ENCODE measurements around the gene EPB41L4A.
"Not testable (repeated sequence)": the region's sequence is repeated elsewhere in the genome, so short reads cannot be mapped to it uniquely, and the experiment has no call there.

The EPB41L4A gene

GRCh38 chr5:112397690-112398089 lies 21.4 kb downstream of the EPB41L4A start:
- H3K4me2 ChIP-seq (ENCODE audit: low read length) = no peak overlapping the region
- no peaks in the 10 kb centered on the region for H3K36me3 ChIP-seq (ENCODE audit: control insufficient read depth, insufficient read depth, low read length)
- H3K56ac ChIP-seq (ENCODE audit: low read length) = no peak overlapping the region
- H3K23ac ChIP-seq (ENCODE audit: low read length) = no peak overlapping the region
- H2AK5ac ChIP-seq (ENCODE audit: low read length) = no peak overlapping the region
- no peak overlapping the region for H3K9ac ChIP-seq (ENCODE audit: low read length)
- no peak overlapping the region for H3K27ac ChIP-seq (ENCODE audit: low read depth, low read length)
- H3K18ac ChIP-seq (ENCODE audit: low read length) = no peak overlapping the region
- no peak overlapping the region for H2BK15ac ChIP-seq (replicated peaks; ENCODE audit: low read depth)
- no peaks in the 10 kb centered on the region for H3K27me3 ChIP-seq (ENCODE audit: insufficient read depth, low read length, poor library complexity)
- H3K4me3 ChIP-seq (ENCODE audit: low read length) = no peak overlapping the region
- WGBS (ENCODE audit: extremely low coverage, insufficient coverage, low lambda C conversion rate) = no CpG with 5 or more reads among the region's 2 CpGs
- no peak for DNase-seq
- H3K79me1 ChIP-seq (ENCODE audit: low read length) = no peaks in the 10 kb centered on the region
- no peaks in the 10 kb centered on the region for H3K79me2 ChIP-seq (ENCODE audit: control insufficient read depth, insufficient read depth, low read length)
- H2BK5ac ChIP-seq (ENCODE audit: low read length) = no peak overlapping the region
- H4K5ac ChIP-seq (ENCODE audit: low read length) = no peak overlapping the region
- peaks cover 2% of the 10 kb centered on the region for H3K4me1 ChIP-seq (ENCODE audit: control insufficient read depth, low read depth, low read length)
- H2BK120ac ChIP-seq (ENCODE audit: low read depth, low read length) = no peak overlapping the region
- no peak overlapping the region for H3K4ac ChIP-seq (ENCODE audit: low read depth, low read length)
- H4K8ac ChIP-seq (ENCODE audit: low read depth, low read length) = no peak overlapping the region

GRCh38 chr5:112396430-112396829 lies 22.6 kb downstream of the EPB41L4A start:
- no peak overlapping the region for H4K5ac ChIP-seq (ENCODE audit: low read length)
- no peaks in the 10 kb centered on the region for H3K79me2 ChIP-seq (ENCODE audit: control insufficient read depth, insufficient read depth, low read length)
- no peak overlapping the region for H3K18ac ChIP-seq (ENCODE audit: low read length)
- H3K36me3 ChIP-seq (ENCODE audit: control insufficient read depth, insufficient read depth, low read length) = no peaks in the 10 kb centered on the region
- H3K27ac ChIP-seq (ENCODE audit: low read depth, low read length) = no peak overlapping the region
- no peak overlapping the region for H3K4ac ChIP-seq (ENCODE audit: low read depth, low read length)
- H2BK120ac ChIP-seq (ENCODE audit: low read depth, low read length) = no peak overlapping the region
- no CpG with 5 or more reads among the region's 4 CpGs for WGBS (ENCODE audit: extremely low coverage, insufficient coverage, low lambda C conversion rate)
- H2AK5ac ChIP-seq (ENCODE audit: low read length) = no peak overlapping the region
- H3K23ac ChIP-seq (ENCODE audit: low read length) = no peak overlapping the region
- H3K56ac ChIP-seq (ENCODE audit: low read length) = no peak overlapping the region
- H3K4me1 ChIP-seq (ENCODE audit: control insufficient read depth, low read depth, low read length) = no peaks in the 10 kb centered on the region
- H3K4me3 ChIP-seq (ENCODE audit: low read length) = no peak overlapping the region
- H2BK15ac ChIP-seq (replicated peaks; ENCODE audit: low read depth) = no peak overlapping the region
- H3K27me3 ChIP-seq (ENCODE audit: insufficient read depth, low read length, poor library complexity) = no peaks in the 10 kb centered on the region
- no peak overlapping the region for H3K4me2 ChIP-seq (ENCODE audit: low read length)
- DNase-seq = no peak
- H3K79me1 ChIP-seq (ENCODE audit: low read length) = no peaks in the 10 kb centered on the region
- H4K8ac ChIP-seq (ENCODE audit: low read depth, low read length) = no peak overlapping the region
- H3K9ac ChIP-seq (ENCODE audit: low read length) = no peak overlapping the region
- H2BK5ac ChIP-seq (ENCODE audit: low read length) = no peak overlapping the region

- H3K18ac ChIP-seq (ENCODE audit: low read length); H2BK15ac ChIP-seq (replicated peaks; ENCODE audit: low read depth); H3K4me2 ChIP-seq (ENCODE audit: low read length); H3K9ac ChIP-seq (ENCODE audit: low read length); DNase-seq; H3K79me2 ChIP-seq (ENCODE audit: control insufficient read depth, insufficient read depth, low read length); H2BK120ac ChIP-seq (ENCODE audit: low read depth, low read length); H3K79me1 ChIP-seq (ENCODE audit: low read length); H3K4ac ChIP-seq (ENCODE audit: low read depth, low read length); H3K56ac ChIP-seq (ENCODE audit: low read length); H4K5ac ChIP-seq (ENCODE audit: low read length); H3K36me3 ChIP-seq (ENCODE audit: control insufficient read depth, insufficient read depth, low read length); H3K4me3 ChIP-seq (ENCODE audit: low read length); H3K4me1 ChIP-seq (ENCODE audit: control insufficient read depth, low read depth, low read length); H3K27ac ChIP-seq (ENCODE audit: low read depth, low read length); H4K8ac ChIP-seq (ENCODE audit: low read depth, low read length); H3K27me3 ChIP-seq (ENCODE audit: insufficient read depth, low read length, poor library complexity); H2BK5ac ChIP-seq (ENCODE audit: low read length); H3K23ac ChIP-seq (ENCODE audit: low read length); H2AK5ac ChIP-seq (ENCODE audit: low read length): not testable (repeated sequence)
- no CpG with 5 or more reads among the region's 4 CpGs for WGBS (ENCODE audit: extremely low coverage, insufficient coverage, low lambda C conversion rate)
These were observed 23.8 kb downstream of the EPB41L4A start for GRCh38 chr5:112395299-112395698.

- no peak overlapping the region for H4K5ac ChIP-seq (ENCODE audit: low read length)
- H2BK5ac ChIP-seq (ENCODE audit: low read length) = no peak overlapping the region
- no peaks in the 10 kb centered on the region for H3K36me3 ChIP-seq (ENCODE audit: control insufficient read depth, insufficient read depth, low read length)
- no peak overlapping the region for H3K27ac ChIP-seq (ENCODE audit: low read depth, low read length)
- H3K79me2 ChIP-seq (ENCODE audit: control insufficient read depth, insufficient read depth, low read length) = no peaks in the 10 kb centered on the region
- no peak overlapping the region for H2AK5ac ChIP-seq (ENCODE audit: low read length)
- no peak overlapping the region for H2BK120ac ChIP-seq (ENCODE audit: low read depth, low read length)
- H3K79me1 ChIP-seq (ENCODE audit: low read length) = no peaks in the 10 kb centered on the region
- no peaks in the 10 kb centered on the region for H3K27me3 ChIP-seq (ENCODE audit: insufficient read depth, low read length, poor library complexity)
- H3K4me2 ChIP-seq (ENCODE audit: low read length) = no peak overlapping the region
- no peak overlapping the region for H4K8ac ChIP-seq (ENCODE audit: low read depth, low read length)
- no peak overlapping the region for H3K56ac ChIP-seq (ENCODE audit: low read length)
- H3K4ac ChIP-seq (ENCODE audit: low read depth, low read length) = no peak overlapping the region
- H3K9ac ChIP-seq (ENCODE audit: low read length) = no peak overlapping the region
- no peak overlapping the region for H3K23ac ChIP-seq (ENCODE audit: low read length)
- no peak overlapping the region for H3K18ac ChIP-seq (ENCODE audit: low read length)
- DNase-seq = no peak
- WGBS (ENCODE audit: extremely low coverage, insufficient coverage, low lambda C conversion rate) = no CpG with 5 or more reads among the region's 8 CpGs
- no peak overlapping the region for H2BK15ac ChIP-seq (replicated peaks; ENCODE audit: low read depth)
- peaks cover 4% of the 10 kb centered on the region for H3K4me1 ChIP-seq (ENCODE audit: control insufficient read depth, low read depth, low read length)
- no peak overlapping the region for H3K4me3 ChIP-seq (ENCODE audit: low read length)
These were observed 28.8 kb downstream of the EPB41L4A start for GRCh38 chr5:112390327-112390726.

GRCh38 chr5:112388739-112389138 lies 30.3 kb downstream of the EPB41L4A start:
- no peak overlapping the region for H3K9ac ChIP-seq (ENCODE audit: low read length)
- H2BK5ac ChIP-seq (ENCODE audit: low read length) = no peak overlapping the region
- no peak overlapping the region for H3K4me3 ChIP-seq (ENCODE audit: low read length)
- H3K23ac ChIP-seq (ENCODE audit: low read length) = no peak overlapping the region
- H3K79me2 ChIP-seq (ENCODE audit: control insufficient read depth, insufficient read depth, low read length) = no peaks in the 10 kb centered on the region
- no peak overlapping the region for H3K4ac ChIP-seq (ENCODE audit: low read depth, low read length)
- H2AK5ac ChIP-seq (ENCODE audit: low read length) = no peak overlapping the region
- no peak overlapping the region for H3K4me2 ChIP-seq (ENCODE audit: low read length)
- H4K8ac ChIP-seq (ENCODE audit: low read depth, low read length) = no peak overlapping the region
- no peak overlapping the region for H3K27ac ChIP-seq (ENCODE audit: low read depth, low read length)
- no peak overlapping the region for H4K5ac ChIP-seq (ENCODE audit: low read length)
- no CpG with 5 or more reads among the region's 3 CpGs for WGBS (ENCODE audit: extremely low coverage, insufficient coverage, low lambda C conversion rate)
- H3K56ac ChIP-seq (ENCODE audit: low read length) = no peak overlapping the region
- no peak for DNase-seq
- H3K36me3 ChIP-seq (ENCODE audit: control insufficient read depth, insufficient read depth, low read length) = no peaks in the 10 kb centered on the region
- H2BK120ac ChIP-seq (ENCODE audit: low read depth, low read length) = no peak overlapping the region
- no peaks in the 10 kb centered on the region for H3K27me3 ChIP-seq (ENCODE audit: insufficient read depth, low read length, poor library complexity)
- no peak overlapping the region for H2BK15ac ChIP-seq (replicated peaks; ENCODE audit: low read depth)
- peaks cover 4% of the 10 kb centered on the region for H3K4me1 ChIP-seq (ENCODE audit: control insufficient read depth, low read depth, low read length)
- H3K18ac ChIP-seq (ENCODE audit: low read length) = no peak overlapping the region
- no peaks in the 10 kb centered on the region for H3K79me1 ChIP-seq (ENCODE audit: low read length)

GRCh38 chr5:112388074-112388473 lies 31.0 kb downstream of the EPB41L4A start:
- Histone ChIP-seq H4K5ac (ENCODE audit: low read length) (no peak overlapping the region), H2AK5ac (ENCODE audit: low read length) (no peak overlapping the region), H2BK5ac (ENCODE audit: low read length) (no peak overlapping the region), H3K4me3 (ENCODE audit: low read length) (no peak overlapping the region), H3K4ac (ENCODE audit: low read depth, low read length) (no peak overlapping the region), H3K4me1 (ENCODE audit: control insufficient read depth, low read depth, low read length) (peaks cover 4% of the 10 kb centered on the region), H3K27ac (ENCODE audit: low read depth, low read length) (no peak overlapping the region), H4K8ac (ENCODE audit: low read depth, low read length) (no peak overlapping the region), H3K9ac (ENCODE audit: low read length) (no peak overlapping the region), H3K79me1 (ENCODE audit: low read length) (no peaks in the 10 kb centered on the region), H3K23ac (ENCODE audit: low read length) (no peak overlapping the region), H3K4me2 (ENCODE audit: low read length) (no peak overlapping the region), H3K36me3 (ENCODE audit: control insufficient read depth, insufficient read depth, low read length) (no peaks in the 10 kb centered on the region), H2BK15ac (replicated peaks; ENCODE audit: low read depth) (no peak overlapping the region), H2BK120ac (ENCODE audit: low read depth, low read length) (no peak overlapping the region), H3K79me2 (ENCODE audit: control insufficient read depth, insufficient read depth, low read length) (no peaks in the 10 kb centered on the region), H3K56ac (ENCODE audit: low read length) (no peak overlapping the region), H3K18ac (ENCODE audit: low read length) (no peak overlapping the region), H3K27me3 (ENCODE audit: insufficient read depth, low read length, poor library complexity) (no peaks in the 10 kb centered on the region)
- WGBS (ENCODE audit: extremely low coverage, insufficient coverage, low lambda C conversion rate) = no CpG with 5 or more reads among the region's 4 CpGs
- no peak for DNase-seq

Measured in mesendoderm (in vitro differentiated cells).